HG02798 (cell line): ENCODE results near the gene CD163L1.
"Not testable (repeated sequence)": the region's sequence is repeated elsewhere in the genome, so short reads cannot be mapped to it uniquely, and the experiment has no call there.

Experiments
- ATAC-seq: cut with Tn5 transposase; IDR thresholded peaks from one replicate; pipeline ENCODE4 v1.9.1; 2021; ENCODE audit warnings: mild to moderate bottlenecking; ENCODE audit not compliant: unreplicated experiment, poor library complexity

CD163L1 gene

GRCh38 chr12:7444076-7444475, at the start of gene CD163L1:
CD163L1 (minus strand) TSS chr12:7444153; CDS start chr12:7444127, 26 bp downstream.
- ATAC-seq = no peak

GRCh38 chr12:7493006-7493405, 49.1 kb upstream of the CD163L1 start:
- no peak for ATAC-seq

GRCh38 chr12:7486512-7486911, 42.6 kb upstream of the CD163L1 start:
- no peak for ATAC-seq

- ATAC-seq = no peak
These were observed 41.1 kb upstream of the CD163L1 start for GRCh38 chr12:7485095-7485494.

GRCh38 chr12:7483343-7483742, 39.4 kb upstream of the CD163L1 start:
- ATAC-seq = no peak

- ATAC-seq = no peak
These were observed 35.8 kb upstream of the CD163L1 start for GRCh38 chr12:7479771-7480170.

- ATAC-seq = no peak
These were observed 28.1 kb upstream of the CD163L1 start for GRCh38 chr12:7472060-7472459.

- ATAC-seq = peak; percentile 60
These were observed 16.7 kb upstream of the CD163L1 start for GRCh38 chr12:7460375-7461259.

GRCh38 chr12:7459973-7460372, 16.0 kb upstream of the CD163L1 start:
- ATAC-seq = no peak

- no peak for ATAC-seq
These were observed 7.8 kb upstream of the CD163L1 start for GRCh38 chr12:7451756-7452155.

- ATAC-seq = no peak
These were observed 6.7 kb upstream of the CD163L1 start for GRCh38 chr12:7450667-7451066.

GRCh38 chr12:7448099-7448498, 4.1 kb upstream of the CD163L1 start:
- no peak for ATAC-seq

- no peak for ATAC-seq
These were observed 584 bp upstream of the CD163L1 start for GRCh38 chr12:7444537-7444936.

- no peak for ATAC-seq
These were observed 2.7 kb downstream of the CD163L1 start for GRCh38 chr12:7441216-7441615.

- no peak for ATAC-seq
These were observed 4.1 kb downstream of the CD163L1 start for GRCh38 chr12:7439579-7440505.

- not testable (repeated sequence) for ATAC-seq
These were observed 5.5 kb downstream of the CD163L1 start for GRCh38 chr12:7438291-7438995.

- ATAC-seq = not testable (repeated sequence)
These were observed 6.5 kb downstream of the CD163L1 start for GRCh38 chr12:7437494-7437893.

- no peak for ATAC-seq
These were observed 9.3 kb downstream of the CD163L1 start for GRCh38 chr12:7434670-7435069.

GRCh38 chr12:7433276-7433822, 10.6 kb downstream of the CD163L1 start:
- ATAC-seq = no peak

- no peak for ATAC-seq
These were observed 11.8 kb downstream of the CD163L1 start for GRCh38 chr12:7431993-7432685.
